Inflammatory macrophage treated with lipopolysaccharide for 1 hour (primary cell): ENCODE measurements around the gene MVD.

Experiments used
- DNase-seq, 2 donors: peaks; one replicate each; pipeline ENCODE4 v3.0.0-alpha.2; 2020 to 2022

The MVD gene

DNA sequence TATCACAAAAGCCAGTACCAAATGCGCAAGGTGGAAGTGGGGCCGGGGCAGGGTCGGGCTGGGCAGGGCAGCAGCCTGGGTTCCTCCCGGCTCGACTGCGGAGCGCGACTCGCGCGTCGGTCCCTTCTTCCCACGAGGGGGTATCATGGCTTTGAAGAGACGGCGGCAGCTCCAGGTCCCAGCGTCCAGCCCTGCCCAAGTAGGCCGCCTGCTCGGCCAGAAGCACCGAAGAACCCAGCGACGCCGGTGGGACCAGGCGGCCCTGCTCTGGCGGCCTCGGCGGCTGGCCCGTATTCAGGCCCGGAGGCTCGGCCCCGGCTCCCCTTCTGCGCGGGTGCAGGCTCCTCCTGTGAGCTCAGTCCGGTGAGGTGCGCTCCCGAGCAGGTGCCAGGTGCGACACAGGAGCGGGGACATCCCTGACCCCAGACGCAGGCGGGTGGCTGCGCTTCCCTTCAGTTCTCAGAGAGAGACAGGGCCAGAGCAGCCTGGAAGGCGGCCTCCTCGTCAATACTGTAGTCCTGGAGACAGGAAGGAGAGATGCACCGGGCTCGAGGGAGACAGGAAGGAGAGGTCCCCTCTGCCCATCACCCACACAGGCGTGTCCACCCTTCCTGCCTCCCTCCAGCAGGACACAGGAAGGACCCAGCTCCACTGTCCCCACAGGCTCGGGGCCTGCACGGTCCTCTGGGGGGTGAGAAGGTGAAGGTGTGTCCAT is 34.4 kb upstream of the MVD start:
- no peak for DNase-seq

GRCh38 chr16:88696441-88696840 is 33.5 kb upstream of the MVD start:
- no peak for DNase-seq

- no peak for DNase-seq
Observed at GRCh38 chr16:88695753-88696152, 32.9 kb upstream of the MVD start.

DNA sequence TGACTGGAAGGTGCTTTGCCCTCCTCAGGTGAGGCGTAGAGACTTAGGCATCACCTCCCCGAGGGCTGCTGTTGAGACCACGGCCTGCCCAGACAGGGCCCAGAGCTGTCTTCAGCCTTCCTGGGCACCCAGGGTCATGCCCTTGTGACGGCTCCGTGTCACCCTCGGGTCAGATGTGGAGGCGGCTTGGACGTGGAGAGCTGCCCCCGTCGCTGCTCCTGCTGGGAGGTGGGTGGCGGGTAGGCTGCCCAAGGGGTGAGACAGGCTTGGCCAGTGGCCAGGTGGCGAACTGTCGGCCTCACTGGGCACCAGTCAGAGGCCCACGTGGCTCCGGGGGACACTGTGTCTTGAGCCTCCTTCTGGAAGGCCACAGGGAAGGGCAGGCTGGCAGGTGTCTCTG is 32.3 kb upstream of the MVD start:
- DNase-seq, result no peak

- DNase-seq, result no peak
Observed at GRCh38 chr16:88694221-88695087, 31.6 kb upstream of the MVD start.

DNA sequence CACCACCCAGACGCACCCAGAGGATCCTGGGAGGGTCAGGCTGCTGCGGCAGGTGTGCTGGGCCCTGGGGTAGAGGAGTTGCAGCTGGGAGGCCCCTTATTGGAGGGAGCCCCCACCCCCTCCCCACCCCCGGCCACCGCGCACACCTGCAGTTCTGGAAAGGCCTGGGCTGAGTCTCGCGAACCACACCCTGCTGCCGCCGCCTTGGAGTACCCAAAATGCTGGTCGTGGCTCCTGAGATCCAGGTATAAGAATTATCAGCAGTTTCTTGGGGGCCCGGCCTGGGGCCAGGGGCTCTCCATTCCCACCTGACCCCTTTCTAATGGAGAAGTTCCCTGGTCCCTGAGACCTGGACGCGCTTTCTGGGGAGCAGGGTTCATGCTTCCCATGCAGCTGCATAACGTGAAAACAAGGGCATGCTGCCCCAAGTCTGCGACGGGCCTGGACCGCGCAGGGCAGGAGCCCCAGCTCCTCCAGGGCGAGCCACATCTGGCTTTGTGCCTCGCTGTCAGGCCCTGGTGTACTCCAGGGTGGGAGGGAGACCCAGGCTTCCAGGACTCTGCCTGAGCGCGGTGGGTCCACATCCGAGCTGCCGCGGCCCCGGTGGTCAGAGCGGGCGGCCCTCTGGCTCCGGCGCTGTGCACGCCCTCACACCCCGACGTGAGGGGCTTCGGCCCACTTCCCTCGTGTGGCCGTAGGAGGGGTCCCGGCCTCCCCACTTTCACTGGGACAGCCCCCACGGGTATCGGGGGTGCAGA is 30.7 kb upstream of the MVD start:
- DNase-seq, result no peak

DNA sequence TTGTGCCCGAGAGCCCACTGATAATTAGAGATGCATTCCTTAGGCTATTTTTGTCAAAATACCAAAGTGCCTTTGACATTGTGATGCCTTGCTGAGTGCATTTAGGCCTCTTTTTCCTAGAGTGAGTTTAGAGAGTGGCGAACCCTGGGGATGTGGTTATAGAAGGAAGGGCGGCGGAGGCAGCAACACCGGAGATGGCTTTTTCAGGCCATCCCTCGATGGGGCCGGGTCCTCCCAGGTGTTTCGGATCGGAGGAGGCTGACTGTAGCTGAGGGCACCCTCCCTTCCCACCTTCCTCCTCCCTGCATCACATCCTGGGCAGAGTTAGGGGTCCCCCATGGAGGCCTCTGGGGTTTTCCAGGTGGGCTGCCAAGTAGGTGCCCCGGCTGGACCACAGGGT is 30.0 kb upstream of the MVD start:
- DNase-seq, result no peak

DNA sequence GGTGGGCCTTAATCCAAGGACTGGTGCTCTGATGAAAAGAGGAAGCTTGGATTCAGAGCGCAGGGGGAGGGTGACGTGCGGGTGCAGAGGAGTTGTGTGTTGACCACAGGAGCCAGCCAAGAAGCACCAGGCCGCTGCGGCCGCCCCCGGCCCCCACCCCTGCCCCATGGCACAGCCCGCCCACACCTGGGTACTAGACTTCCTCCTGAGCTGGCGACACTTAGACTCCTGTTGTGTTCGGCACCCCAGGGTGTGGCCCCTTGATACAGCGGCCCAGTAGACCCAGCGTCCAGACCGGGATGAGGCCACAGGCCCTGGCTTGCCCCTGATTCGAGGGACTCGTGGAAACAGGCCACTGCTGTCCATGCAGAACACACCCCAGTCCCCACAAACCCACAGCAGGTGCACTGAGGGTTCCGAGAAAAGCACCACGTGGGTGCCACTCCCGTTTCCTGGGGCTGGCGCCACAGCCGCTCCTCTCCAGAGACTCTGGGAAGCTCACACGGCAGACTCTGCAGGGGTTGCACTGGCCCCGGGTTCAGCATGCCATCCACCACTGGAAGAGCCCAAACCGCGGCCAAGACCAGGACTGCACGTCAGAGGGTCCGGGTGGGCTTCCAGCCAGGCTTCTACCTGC is 29.2 kb upstream of the MVD start:
- DNase-seq, result peak; percentile 78 to 92

GRCh38 chr16:88691129-88691813 is 28.4 kb upstream of the MVD start:
- DNase-seq, result no peak

- DNase-seq, result no peak
Observed at GRCh38 chr16:88690341-88691128, 27.6 kb upstream of the MVD start.

DNA sequence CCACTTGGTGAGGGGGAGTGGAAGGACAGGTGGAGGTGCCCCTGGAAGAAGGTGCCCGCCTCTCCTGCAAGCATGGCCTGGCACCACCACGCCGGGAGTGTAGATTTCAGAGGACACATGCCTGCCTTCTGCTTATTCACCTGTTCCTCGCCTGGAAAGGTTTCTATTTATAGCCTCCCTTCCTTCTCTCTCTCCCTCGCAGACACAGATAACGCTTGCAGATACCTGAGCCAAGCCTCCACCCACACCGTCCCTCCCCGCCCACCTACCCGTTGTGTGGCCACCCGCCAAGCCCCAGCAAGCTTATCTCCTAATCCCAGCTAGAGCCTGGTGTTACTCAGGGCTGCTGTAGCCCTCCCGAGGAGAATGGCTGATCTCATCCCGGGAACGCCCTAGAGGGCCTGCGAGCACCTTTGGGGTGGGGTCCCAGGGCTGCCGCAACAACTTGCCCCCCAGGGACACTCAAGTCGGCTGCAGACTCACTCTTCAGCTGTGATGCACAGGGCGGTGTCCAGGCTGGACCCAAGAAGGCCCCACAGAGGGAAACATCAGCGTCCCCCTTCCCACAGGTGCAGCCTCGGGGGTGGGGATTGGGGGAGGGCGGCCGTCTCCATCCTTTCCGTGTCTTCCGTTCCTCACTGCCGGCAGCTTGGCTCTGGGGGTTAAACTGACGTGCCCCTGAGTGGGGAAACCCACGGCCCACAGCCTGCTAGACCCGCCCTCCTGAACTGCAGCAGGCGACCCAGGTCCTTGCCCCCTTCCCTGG is 25.3 kb upstream of the MVD start:
- no peak for DNase-seq

GRCh38 chr16:88687676-88688012 is 24.8 kb upstream of the MVD start:
- no peak for DNase-seq

DNA sequence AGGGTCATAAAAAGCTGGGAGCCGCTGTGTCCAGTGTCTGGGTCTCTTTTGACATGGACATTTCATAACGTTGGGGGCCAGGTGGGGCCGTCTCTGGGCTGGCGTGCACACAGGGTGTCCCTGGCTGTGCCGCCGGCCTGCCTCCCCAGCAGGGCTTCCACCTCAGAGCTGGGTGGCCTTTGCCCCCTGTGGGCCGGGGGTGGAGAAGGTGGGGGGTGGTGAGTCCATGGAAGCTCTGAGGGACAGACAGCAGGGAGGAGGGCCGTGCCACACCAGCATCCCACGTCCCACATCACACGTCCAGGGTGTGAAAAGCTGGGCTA is 24.3 kb upstream of the MVD start:
- no peak for DNase-seq

DNA sequence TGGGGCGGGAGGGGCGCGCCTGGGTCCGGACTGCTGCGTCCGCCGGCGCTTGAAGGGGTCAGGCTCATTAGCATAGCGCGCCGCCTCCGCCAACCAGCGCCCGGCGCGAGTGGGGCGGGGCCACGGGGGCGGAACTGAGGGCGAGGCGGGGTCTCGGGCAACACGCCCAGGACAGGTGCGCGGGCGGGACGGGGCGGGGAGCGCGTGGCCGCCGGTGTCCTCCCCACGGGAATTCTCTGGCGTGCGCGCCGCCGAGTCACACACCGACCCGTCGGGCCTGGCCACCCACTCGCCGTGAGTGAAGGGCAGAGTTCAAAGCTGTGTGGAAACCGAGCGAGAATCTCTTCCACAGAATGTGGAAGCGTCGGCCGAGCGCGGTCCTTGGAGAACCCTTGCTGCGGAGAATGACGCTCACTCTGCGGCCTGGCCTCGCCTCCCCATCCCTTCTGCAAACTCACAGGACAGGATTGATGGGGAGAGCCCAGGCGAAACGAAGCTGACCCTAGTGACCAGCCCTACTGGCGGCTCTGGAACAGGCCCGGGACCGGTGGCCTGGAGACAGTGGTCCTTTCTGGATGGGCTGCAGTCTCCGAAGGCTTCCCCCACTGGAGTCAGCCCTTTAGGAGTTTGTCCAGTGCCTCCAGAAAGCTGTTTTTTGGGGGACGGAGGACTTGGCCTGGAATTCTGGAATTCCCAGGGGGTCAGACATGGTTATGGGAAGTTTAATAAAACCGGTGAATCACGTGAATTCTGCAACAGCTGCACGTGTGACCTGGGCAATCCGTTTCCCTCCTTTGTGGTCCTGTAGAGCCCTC is 23.8 kb upstream of the MVD start, which contains the start of gene SNAI3:
TSS of gene SNAI3 (minus strand) at position 69 of the 815 bp plus-strand sequence. CDS start 101 bp downstream, outside the sequence.
- DNase-seq, result peak; percentile 92 to 96

- DNase-seq, result no peak
Observed at GRCh38 chr16:88686062-88686438, 23.2 kb upstream of the MVD start.

GRCh38 chr16:88685156-88686061 is 22.5 kb upstream of the MVD start:
- DNase-seq, result peak; percentile 71 to 88

DNA sequence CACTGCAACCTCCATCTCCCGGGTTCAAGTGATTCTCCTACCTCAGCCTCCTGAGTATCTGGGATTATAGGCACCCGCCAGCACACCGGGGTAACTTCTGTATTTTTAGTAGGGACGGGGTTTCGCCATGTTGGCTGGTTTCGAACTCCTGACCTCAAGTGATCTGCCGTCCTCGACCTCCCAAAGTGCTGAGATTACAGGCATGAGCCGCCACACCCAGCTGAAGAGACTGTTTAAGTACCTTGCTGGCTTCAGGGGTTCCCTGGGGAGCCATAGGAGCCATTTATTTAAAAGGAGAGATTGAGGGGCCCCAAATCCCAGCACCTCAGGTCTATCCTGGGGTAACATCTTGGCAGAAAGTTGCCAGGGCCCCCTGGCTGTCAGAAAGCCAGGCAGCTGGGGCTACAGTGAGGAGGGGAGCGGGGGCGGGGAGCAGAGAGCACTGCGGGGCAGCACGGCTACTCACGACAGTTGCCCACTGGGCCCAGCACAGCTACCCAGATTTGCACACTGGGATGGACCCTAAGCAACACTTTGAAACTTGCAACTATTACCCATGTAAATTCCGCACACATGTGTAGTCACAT is 21.8 kb upstream of the MVD start:
- no peak for DNase-seq

DNA sequence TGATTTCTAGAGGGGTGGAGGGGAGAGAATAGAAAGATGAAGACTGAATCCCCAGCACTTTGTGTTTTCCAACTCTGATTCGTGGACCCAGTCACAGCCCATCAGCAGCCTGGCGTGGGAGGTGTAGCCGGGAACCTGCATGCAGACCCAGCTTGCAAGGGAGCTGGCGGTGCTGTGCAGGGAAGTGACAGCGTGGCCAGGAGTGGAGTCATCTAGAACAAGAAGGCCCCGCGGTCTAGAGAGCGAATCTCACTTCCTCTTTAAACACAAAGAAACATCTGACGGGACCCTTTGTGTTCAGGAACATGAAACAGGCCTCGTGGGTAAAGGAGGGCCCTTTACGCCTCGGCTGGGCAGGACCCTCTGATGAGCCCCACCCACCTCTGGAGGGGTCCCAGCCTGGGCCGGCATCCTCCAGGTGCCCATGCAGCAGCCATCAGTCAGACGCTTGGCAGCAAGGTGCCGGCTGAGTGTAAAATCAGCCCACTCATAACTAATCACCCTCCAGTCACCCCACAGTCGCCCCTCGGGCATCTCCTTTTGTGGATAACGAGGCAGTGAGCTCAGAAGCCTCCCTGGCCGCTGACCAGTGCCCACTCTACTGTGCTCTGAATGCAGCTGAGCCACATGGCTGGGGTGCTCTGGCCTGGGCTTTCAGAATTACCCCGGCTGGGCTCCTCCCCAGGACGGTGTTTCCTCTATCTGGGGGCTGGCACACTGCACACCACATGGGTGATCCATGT is 19.0 kb upstream of the MVD start:
- peak; percentile 83 to 87 for DNase-seq
